ENCODE measurements around the gene PRC1.

PRC1 gene

GRCh38 chr15:90955624-90956273 lies 38.6 kb downstream of the PRC1 start:
- no peak for DNase-seq (ENCODE audit: low read depth)

DNA sequence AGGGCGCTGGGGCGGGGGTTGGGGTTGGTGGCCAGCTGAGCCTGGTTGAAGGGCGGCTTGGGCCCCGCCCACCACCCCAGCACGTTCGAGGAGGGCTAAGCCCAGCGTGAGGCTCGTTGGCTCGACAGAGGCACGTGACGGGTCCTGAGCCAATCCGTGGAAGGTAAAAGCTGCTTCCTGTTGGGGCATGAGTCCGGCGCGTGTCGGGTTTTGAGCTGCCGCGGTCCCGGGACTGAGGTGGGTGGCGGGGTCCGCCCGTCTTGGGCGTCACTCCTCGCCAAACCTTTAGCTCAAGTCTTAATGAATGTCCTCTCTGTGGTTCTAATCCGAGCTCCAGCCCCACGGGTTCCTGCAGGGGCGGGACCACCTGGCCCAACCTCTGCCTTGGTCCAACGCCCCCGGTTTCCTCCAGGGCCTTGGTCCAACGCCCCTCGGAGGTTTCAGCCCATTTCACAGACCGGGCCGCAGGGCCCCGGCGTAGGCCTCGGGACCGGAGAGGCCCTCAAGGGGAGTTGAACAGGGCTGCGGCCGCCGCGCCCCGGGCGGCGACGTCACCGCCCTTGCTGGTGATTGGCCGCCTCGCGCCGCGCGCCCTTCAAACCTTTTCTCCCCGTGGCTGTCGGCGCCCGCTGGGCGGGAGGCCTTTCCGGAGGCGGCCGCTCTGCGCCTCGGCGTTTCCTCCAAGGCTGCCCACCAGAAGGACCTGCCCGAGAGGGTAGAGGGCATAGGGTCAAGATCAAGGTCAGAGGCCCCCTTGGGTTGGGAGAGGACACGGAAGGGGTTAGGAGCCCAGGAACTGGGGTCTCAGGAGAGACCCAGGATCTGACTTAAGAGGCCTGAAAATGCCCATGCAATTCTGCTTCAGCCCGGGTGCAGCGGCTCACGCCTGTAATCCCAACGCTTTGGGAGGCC lies 39.4 kb downstream of the PRC1 start, which contains the start of gene RCCD1:
TSS of gene RCCD1 (plus strand) at position 173 of the 912 bp plus-strand sequence. CDS start 1,851 bp downstream, outside the sequence.
- DNase-seq (ENCODE audit: low read depth), result peak; percentile 88

- DNase-seq (ENCODE audit: low read depth), result no peak
Observed at GRCh38 chr15:90953947-90954711, 40.2 kb downstream of the PRC1 start.

- DNase-seq (ENCODE audit: low read depth), result no peak
Observed at GRCh38 chr15:90952901-90953677, 41.2 kb downstream of the PRC1 start.

GRCh38 chr15:90950676-90951075 lies 43.7 kb downstream of the PRC1 start:
- no peak for DNase-seq (ENCODE audit: low read depth)

GRCh38 chr15:90949979-90950675 lies 44.2 kb downstream of the PRC1 start:
- DNase-seq (ENCODE audit: low read depth), result no peak

DNA sequence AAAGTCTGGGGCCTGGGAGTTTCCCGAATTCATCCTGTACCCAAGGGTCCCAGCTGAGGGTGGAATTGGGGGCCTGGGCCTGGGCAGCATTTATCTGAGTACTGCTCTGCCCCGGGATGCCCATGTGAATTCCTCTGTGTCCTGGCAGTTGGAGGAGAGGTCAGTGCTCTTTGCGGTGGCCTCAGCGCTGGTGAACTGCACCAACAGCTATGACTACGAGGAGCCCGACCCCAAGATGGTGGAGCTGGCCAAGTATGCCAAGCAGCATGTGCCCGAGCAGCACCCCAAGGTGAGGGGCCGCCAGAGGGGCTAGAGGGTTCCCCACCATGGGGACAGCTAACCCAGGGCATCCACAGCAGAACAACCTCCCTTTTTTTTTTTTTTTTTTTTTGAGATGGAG lies 45.8 kb downstream of the PRC1 start:
- no peak for DNase-seq (ENCODE audit: low read depth)

- DNase-seq (ENCODE audit: low read depth), result no peak
Observed at GRCh38 chr15:90947577-90948357, 46.6 kb downstream of the PRC1 start.

- no peak for DNase-seq (ENCODE audit: low read depth)
Observed at GRCh38 chr15:90946941-90947576, 47.3 kb downstream of the PRC1 start.

- DNase-seq (ENCODE audit: low read depth), result no peak
Observed at GRCh38 chr15:90946538-90946937, 47.8 kb downstream of the PRC1 start.

DNA sequence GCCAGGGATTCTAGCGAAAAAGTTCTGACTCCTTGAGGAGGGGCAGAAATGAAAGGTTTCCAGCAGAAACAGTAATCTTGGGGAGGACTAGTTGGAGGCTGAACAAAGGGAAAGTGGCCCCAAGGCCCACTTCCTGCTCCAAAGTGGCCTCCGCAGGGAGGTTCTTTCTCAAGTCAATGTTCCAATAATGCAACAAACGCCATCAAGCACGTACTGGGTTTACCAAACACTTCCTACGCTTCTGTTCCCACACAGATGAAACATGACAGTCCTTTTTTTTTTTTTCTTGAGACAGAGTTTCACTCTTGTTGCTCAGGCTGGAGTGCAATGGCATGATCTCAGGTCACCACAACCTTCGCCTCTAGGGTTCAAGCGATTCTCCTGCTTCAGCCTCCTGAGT lies 49.2 kb downstream of the PRC1 start:
- no peak for DNase-seq (ENCODE audit: low read depth)

GRCh38 chr15:90942354-90943120 lies 51.8 kb downstream of the PRC1 start:
- DNase-seq (ENCODE audit: low read depth), result no peak

GRCh38 chr15:90941038-90941437 lies 53.3 kb downstream of the PRC1 start:
- no peak for DNase-seq (ENCODE audit: low read depth)

- DNase-seq (ENCODE audit: low read depth), result no peak
Observed at GRCh38 chr15:90939756-90940155, 54.6 kb downstream of the PRC1 start.

DNA sequence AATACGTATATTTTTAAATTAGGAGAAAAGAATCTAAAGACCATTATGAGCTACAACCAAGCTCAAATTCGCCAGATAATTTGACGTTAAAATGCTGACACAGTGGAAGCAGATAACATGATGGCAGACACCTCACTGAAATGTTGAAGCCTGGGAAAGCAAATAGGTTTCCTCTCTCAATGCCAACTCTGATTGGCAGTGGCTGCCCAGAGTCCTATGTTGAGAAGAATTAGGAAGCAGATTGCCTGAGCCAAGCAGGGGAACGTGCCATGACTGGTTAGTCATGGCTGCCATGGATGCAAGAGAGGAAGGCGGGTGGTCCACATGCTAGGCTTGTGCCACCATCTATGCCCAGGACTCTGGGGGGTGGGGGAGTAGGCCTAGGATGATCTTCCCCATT lies 56.1 kb downstream of the PRC1 start:
- no peak for DNase-seq (ENCODE audit: low read depth)

DNA sequence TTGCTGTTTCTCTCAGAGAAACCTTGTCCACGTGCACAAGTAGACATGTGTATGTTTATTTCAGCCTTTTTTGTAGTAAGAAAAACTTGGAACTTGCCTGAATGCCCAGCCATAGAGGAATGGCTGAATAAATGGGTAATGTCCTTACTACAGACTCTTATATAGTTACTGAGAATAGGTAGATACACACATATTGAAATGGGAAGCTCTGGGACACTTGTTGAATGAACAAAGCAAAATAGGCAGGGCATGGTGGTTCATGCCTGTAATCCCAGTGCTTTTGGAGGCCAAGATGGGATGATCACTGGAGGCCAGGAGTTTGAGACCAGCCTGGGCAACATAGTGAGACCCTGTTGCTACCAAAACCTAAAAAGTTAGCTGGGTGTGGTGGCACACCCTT lies 57.5 kb downstream of the PRC1 start:
- DNase-seq (ENCODE audit: low read depth), result no peak

- DNase-seq (ENCODE audit: low read depth), result no peak
Observed at GRCh38 chr15:90934949-90935751, 59.2 kb downstream of the PRC1 start, which contains the start of gene UNC45A. Gene UNC45A, plus strand, starts transcription at chr15:90935285. Its CDS starts 40 bp downstream, at chr15:90935325.
